DND-41 (cell line): Measurements from ENCODE around the gene SAG.

Experiments
- EZH2 ChIP-seq: IDR thresholded peaks from 3 replicates; pipeline ENCODE4 v1.6.1; 2012; ENCODE audit warnings: borderline replicate concordance, low read depth, mild to moderate bottlenecking, moderate library complexity, low read length, inconsistent platforms; ENCODE audit not compliant: severe bottlenecking
- TF ChIP-seq, protein P1 (sequence below): IDR thresholded peaks from 2 replicates; pipeline ENCODE4 v1.5.1; 2012; ENCODE audit warnings: borderline replicate concordance, low read length, moderate library complexity, mild to moderate bottlenecking; ENCODE audit not compliant: poor library complexity, severe bottlenecking; ENCODE audit errors: extremely low read depth

DNA sequence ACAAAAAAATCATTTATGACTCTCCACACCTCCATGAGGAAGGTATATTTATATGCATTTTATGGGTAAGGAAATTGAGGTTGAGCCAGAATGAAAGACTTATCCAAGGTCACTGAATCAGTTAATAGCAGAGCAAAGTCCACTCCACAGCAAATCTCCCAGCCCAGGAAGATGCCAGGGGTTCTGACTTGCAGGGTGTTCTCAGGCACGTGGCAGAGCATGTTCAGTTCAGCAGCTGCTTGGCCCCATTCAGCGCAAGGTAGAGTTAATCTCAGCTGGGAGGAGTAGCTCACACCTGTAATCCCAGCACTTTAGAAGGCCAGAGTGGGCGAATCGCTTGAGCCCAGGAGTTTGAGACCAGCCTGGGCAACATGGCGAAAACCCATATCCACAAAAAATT, 28.9 kb downstream of the SAG start:
- TF ChIP-seq, protein P1, sequence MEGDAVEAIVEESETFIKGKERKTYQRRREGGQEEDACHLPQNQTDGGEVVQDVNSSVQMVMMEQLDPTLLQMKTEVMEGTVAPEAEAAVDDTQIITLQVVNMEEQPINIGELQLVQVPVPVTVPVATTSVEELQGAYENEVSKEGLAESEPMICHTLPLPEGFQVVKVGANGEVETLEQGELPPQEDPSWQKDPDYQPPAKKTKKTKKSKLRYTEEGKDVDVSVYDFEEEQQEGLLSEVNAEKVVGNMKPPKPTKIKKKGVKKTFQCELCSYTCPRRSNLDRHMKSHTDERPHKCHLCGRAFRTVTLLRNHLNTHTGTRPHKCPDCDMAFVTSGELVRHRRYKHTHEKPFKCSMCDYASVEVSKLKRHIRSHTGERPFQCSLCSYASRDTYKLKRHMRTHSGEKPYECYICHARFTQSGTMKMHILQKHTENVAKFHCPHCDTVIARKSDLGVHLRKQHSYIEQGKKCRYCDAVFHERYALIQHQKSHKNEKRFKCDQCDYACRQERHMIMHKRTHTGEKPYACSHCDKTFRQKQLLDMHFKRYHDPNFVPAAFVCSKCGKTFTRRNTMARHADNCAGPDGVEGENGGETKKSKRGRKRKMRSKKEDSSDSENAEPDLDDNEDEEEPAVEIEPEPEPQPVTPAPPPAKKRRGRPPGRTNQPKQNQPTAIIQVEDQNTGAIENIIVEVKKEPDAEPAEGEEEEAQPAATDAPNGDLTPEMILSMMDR, result no peak
- TF ChIP-seq EZH2, result no peak
